NCI-H1417 (cell line): ENCODE results near the gene IMMP2L.
A peak's percentile ranks its signal among the peaks of the same experiment; 100 is the strongest.

ENCODE experiments used
- DNase-seq, 3 experiments: peaks; one replicate each; lab custom pipeline; 2025; lab: John Stamatoyannopoulos, UW

IMMP2L gene

DNA sequence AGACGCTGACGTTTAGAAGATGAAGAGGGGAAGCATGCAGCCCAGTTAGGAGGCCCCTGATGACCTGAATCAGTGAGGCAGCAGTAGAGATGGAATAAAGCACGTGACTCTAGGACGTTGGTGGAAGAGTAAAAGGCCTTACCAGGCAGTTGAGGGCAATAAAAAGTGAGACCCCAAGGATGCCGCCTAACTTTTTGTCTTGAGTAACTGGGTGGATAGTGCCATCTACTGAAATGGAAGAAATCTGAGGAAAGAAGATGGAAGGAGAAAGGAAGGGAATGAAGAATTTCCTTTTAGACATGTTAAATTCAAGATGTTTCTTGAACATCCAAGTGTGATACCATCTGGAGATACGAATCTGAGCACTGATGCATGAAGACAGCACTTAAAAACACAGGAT lies 691.4 kb downstream of the IMMP2L start:
- DNase-seq = no peak

DNA sequence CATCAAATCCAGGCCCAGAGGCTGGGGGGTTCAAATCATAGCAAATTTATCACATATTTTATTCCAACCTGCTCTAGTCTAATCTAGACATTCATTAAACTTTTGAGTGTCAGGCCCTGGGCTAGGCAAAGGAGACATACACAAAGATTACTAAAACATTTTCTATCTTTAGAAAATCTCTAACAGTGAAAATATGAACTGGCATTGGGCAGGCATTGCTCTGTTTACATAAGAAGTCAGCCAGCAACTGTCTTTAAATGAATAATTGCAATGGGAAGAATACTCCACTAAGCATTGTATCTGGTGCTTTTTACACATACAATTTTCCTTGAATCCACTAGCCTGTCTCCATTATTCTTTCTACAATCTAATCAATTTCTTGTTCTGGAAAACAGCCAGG lies 693.8 kb downstream of the IMMP2L start:
- DNase-seq = peak in 1 of 3 experiments; percentile 46

DNA sequence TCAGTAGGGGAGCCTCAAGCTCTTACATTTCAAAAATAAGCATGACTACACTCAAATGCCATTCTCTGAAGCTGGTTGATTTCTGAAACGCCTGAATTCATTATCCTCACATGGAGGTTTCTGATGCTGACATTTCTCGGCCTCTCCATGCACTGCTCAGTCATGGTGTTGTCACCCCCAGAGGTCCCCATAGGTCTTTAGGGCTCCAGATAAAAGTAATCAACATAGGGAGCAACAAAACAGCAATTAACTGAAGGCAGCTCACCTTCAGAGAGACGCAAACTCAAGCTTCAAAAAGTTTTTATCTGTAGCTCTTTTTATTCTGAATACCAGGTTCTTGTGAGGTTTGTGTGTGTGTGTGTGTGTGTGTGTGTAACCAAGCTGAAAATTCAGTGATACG lies 694.5 kb downstream of the IMMP2L start:
- no peak for DNase-seq

DNA sequence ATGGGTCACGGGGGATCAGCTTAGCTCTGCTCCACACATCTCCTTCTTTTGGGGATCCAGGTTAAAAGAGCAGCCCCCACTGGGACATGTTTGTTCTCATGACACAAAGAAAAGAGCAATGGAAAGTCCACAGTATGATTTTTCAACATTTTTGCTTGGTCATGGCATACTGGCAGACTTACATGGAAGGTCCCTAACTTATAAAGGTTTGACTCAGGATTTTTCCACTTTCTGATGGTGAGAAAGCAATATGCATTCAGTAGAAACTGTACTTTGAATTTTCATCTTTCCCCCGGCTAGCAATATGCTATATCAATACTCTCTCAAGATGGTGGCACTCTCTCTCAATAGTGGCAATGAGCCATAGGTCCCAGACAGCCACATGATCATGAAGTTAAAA lies 699.0 kb downstream of the IMMP2L start:
- no peak for DNase-seq

DNA sequence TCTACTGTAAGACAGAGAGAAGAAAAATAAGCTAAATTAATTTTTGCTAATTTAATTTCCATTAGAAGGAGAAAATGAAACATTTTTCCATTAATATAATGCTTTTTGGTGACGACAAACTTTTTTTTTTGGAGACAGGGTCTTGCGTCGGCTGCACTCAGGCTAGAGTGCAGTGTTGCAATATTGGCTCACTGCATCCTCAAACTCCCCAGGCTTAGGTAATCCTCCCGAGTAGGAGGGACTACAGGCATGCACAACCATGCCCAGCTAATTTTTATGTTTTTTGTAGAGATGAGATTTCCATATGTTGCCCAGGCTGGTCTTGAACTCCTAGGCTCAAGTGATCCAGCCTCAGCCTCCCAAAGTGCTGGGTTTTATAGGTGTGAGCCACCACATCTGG lies 701.1 kb downstream of the IMMP2L start:
- no peak for DNase-seq

DNA sequence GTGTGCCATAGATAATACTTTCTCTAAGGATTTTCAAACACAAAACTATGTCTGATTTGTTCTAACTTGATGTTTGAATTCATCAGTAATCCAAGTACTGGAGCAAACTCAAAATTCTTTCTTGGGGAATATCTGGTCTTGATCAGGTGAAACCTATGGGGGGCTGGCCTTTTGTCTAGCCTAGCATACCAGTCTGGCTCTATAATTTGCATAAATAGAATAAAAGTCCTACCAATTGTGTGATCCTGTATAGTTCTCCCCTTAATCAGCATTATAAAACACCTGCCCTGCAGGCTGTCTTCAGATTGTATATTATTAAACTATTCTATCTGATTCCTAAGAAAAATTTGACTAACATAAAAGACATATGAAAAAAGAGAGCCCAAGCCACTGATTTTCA lies 705.2 kb downstream of the IMMP2L start:
- no peak for DNase-seq

DNA sequence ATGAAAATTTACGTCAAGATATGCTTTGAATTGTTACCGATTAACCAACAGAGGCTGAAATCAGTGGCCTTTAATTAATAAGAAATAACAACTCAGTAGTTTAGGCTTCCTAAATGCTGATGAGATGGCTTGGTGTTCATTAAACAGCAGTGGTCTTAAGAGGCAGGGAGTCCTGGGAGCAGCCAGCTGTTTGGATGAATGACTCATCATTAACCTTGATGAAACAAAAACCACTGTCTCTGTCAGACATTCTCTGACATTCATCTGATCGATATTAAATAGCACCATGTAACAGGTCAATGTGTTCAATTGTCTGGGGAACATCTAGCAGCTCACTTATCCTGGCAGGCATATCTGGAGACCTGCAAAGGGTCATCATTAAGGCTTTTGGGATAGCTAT lies 705.6 kb downstream of the IMMP2L start:
- DNase-seq = peak in 1 of 3 experiments; percentile 21

DNA sequence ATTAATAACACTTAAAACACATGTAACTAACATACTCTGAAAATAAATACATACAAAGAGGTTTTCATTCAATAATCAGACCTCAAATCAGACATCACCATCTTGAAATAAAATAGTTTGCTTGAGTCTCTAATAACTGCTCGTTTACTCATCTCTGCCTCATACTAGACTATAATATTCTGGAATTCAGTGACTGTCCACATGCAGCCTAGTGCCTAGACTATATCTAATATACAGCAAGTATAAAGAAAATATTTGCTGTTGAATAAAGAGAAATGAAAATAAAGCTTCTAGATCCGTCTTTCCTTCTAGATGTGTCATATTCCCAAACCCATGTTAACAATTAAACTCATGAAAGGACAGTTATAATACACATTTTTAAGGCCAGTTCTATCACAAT lies 707.6 kb downstream of the IMMP2L start:
- no peak for DNase-seq

DNA sequence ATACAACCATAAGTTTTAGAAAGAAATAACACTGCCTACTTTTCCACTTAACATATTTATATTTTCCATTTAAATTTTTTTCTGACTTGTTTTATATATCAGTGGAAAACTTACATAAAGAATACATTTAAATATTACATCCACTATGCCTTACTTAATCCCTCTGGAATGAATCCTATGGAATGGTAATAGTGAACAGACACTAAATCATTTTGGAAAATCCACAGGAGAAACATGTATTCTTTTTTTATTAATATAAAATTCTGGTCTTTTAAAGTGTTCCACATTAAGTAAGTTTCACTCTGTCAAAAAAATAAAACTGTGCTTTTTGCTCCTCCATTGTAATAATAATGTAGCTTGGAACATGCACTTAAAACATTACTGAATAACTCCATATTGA lies 708.1 kb downstream of the IMMP2L start:
- DNase-seq = no peak

DNA sequence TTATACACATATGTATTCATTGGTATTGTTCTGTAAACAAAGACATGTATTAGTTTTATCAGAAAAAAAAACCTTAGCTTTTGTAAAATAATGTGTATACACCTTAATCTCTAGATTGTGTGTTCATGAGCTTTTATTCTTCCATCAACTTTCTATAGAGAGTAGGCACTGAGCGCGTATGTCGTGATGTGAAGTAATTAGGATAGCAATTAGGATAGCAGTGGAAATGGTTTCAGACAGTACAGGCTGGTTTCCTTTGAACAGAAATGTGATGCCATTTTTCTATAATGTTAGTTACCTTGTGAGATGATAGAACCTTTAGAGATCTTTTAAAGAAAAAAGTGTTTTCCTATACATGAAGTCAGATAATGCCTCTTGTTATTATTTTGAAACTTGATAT lies 709.0 kb downstream of the IMMP2L start:
- DNase-seq = no peak

DNA sequence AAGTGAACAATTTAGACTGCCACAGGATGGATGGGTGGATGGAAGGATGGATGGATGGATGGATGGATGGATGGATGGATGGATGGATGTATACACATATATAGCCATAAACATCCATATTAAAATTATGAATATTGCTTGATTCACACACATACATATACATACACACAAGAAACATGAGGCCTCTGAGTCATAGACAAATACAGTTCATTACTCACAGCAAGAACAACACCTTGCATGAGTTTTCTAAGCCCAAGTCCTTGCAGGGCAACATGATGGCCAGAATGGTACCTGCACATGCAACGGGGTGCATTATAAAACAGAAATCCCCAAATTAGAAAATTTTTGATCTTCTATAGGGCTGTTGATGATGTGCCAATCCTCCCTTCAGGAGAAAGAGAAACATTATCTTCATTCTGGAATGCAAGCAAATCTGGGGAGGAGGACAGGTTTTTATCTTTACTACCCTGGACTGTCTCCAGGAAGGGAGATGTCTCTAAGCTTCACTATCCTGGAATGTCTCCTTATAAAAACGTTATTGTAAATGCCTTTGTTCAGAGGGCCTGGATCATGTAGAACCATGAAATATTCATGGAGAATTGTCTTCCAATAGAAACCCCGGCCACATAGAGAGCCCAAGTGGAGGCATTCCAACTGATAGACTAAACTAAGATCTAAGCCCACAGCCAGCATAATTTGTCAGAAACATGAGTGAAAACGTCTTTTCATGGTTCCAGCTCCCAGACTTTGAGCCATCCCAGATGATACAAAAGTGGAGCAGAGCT lies 709.9 kb downstream of the IMMP2L start:
- no peak for DNase-seq

DNA sequence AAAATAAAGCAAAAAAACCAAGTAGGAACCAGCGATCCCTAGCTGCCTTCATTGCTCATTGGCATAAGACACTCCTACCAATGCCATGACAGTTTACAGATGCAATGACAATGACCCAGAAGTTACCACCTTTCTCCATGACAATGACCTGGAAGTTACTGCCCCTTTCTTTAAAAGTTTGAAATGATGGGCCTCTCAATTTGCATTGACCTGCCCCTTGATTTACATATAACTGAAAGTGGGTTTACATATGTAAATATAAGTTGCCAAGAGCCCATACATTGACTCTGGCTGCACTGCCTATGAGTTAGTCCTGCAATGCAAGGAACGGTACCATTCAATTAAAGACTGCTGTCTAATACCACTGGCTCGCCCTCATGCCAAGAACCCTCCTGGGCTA lies 712.1 kb downstream of the IMMP2L start:
- no peak for DNase-seq

DNA sequence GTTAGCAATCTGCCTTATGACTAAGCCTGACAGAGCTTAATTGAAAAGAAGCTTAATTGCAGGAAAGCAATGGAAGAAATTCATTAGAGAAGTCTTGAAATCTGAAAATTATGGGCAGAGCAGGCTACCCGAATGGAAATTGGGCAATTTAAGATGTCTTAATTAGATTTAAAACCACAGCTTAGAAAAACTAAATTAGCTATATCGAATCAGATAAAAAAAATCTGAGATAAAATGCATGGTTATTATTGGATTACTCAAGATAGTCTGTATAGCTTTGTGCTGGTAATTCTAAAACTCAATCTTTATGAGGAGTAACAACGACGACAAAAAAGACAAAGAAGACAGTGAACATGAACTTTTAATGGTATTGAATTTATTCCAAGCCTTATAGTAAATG lies 719.5 kb downstream of the IMMP2L start:
- DNase-seq = no peak

DNA sequence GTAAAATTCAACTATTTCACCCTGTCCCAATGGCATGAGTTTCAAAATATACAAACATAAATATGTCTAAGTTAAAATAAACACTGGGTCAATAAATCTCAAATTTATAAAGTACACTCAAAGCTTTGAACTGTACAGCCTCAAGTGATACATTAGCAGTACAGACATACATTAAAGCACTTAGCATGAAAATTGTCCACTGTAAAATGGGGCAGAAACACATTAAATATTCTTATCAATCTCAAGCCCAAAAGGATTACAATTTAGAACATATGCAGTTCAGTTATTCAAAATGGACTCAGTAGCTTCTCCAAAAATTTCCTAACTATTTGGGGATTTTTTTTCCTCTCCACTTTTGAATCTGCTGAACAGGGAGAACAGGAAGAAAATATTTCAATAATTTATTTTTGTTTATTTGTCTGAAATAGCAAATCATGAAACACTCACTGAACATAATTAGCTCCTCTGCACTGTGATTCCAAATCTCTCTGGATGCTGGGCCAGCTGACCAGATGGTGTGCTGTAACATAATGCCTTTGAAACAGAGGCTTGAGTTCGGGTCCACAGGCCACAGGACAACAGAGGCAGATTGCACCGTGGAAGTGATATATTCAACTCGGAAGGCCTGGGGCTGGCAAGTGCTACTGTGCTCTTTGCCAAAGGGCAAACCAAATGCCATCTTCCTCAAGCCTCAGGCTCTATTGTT lies 720.3 kb downstream of the IMMP2L start:
- DNase-seq = peak in 2 of 3 experiments; percentile 15 to 24

DNA sequence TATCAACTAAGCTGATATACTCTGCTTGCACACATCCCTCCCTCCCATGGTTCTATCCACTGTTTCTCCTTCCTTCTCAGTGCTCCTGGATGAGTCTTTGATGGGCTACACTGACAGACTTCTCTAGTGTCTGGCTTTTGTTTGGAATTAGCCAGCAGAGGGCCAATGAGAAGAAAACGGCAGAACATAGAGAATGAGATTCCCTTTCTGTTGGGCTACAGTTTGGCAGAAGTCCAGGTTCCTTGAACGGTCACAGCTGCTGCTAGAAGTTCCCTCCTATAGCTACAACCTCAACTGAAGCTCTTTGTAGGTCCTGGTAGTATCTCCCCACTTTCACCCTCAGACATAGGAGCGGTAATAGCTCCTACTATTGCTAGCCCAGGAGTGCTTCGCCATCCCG lies 722.4 kb downstream of the IMMP2L start:
- peak; percentile 29 to 84 (median 72) for DNase-seq

DNA sequence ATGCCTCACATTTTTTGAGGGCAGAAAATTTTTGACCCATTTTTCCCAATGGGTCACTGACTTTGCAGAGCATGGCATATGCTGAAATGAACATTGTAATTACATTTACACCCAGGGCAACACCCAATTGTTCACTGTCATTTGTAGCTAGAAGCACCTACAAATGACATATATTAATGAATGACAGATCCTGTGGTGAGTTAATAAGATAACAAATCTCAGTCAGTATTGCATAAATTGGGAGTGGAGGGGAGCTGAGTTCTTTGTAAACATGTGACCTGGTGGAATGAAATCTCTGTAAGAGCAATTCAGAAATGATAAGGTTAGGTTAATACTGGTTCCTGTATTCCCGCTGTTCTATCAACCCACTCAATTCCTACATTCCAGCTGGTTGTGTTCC lies 726.4 kb downstream of the IMMP2L start:
- peak in 1 of 3 experiments; percentile 62 for DNase-seq

DNA sequence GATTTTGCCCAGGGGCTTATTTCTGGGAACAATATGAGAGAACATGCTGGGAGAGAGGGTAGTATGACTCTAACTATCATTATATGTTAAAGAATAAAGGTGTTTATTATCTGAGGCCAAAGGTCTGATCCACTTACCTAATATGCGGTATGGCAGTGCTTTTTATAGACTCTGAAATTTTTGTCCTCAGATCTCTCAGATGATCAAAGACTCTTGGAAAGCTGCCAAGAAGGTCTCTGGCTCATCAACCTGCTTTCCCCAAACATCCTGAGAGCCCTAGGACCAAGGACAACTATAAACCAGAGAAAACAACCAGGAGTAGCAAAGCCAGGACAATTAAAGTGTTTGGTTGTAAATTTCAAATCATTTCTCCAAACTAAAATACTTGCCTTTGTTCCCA lies 727.1 kb downstream of the IMMP2L start:
- DNase-seq = peak; percentile 64 to 93 (median 78)

DNA sequence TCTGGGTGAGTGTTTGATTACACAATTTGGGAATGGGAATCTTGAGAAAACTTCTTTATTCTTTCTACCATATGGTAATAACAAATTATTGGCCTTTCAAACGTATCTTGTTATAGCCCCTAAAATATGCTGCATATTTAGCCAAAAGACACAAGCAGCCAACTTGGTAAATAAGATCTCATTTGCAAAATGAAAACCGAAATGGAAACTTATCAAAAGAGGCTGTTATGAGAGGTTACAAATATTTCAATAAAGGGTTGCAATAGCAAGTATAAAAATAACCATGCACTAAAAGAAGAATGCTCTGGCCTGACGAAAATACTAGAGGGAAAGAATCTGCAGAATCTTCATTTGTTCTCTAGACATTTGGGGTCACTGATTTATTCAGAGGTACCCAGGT lies 730.9 kb downstream of the IMMP2L start:
- DNase-seq = no peak

DNA sequence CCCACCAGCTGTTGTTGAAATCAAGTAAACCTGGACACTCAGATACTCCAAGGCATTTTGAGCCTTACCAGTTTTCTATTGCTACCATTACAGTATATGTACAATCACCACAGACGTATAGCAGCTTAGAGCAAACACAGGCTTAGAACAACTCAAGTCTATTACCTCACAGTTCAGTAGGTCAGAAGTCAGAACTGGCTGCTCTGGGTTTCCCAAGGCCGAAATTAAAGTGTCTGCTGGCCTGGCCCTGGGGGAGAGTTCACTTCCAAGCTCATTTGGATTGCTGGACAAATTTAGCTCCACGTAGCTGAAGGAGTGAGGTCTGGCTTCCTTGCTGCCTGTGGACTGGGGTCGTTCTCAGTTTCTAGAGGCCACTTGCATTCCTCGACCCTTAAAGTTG lies 731.5 kb downstream of the IMMP2L start:
- no peak for DNase-seq

DNA sequence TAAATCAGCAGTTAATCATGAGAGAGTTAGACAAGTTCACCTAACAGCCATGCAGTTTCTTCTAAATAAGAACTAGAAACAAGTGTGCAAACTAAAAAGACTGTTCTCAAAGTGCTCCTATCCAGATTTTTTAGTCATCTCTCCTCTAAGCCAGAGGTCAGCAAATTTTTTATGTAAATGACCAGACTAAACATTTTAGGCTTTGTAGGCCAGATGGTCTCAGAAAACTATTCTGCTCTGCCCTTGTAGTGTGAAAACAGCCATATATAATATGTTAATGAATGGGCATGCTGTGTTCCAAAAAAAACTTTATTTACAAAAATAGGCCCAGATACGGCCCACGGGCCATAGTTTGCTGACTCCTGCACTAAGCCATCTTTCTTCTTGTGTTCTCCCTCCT lies 734.4 kb downstream of the IMMP2L start:
- no peak for DNase-seq

DNA sequence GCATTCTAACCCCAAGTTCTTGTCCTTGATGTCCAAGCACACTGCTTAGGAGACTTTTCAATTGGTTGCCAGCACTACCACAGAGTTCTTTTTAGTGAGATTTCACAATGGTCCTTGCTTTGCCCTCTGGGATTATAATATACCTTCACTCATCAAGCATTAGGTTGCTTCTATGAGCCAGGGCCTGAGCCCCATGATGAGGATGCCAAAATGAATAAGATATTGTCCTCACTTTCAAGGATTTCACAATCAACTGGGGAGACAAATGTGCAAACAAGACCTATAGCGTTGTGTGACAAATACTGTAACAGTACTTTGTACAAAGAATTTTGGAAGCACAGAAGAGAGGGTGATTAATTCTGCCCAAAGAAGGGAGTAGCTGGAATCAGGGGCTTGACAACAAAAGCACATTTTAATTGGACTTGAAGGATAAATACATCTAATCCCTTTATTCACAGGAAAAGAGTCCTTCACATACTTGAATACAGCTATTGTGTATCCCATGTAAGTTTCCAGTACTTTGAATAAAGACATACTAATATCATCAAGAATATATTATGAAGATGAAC lies 734.9 kb downstream of the IMMP2L start:
- DNase-seq = no peak

DNA sequence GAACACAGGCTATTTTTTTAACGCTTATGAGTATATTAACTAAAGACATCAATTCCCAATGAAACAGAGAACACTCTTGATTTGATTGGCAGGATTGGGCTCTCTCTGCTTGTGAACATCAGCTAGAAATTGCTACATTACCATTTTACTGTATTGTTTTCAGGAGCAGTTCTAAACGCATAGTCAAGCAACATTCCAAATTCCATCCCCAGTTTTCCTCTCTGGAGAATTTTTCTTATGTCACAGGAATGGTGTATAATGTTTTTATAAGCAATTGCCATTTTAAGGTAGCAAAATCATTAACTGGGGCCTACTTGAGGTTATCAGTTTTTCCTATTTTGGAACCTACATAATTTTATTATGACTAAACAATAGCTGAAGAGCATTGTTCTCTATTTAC lies 748.3 kb downstream of the IMMP2L start:
- DNase-seq = no peak

DNA sequence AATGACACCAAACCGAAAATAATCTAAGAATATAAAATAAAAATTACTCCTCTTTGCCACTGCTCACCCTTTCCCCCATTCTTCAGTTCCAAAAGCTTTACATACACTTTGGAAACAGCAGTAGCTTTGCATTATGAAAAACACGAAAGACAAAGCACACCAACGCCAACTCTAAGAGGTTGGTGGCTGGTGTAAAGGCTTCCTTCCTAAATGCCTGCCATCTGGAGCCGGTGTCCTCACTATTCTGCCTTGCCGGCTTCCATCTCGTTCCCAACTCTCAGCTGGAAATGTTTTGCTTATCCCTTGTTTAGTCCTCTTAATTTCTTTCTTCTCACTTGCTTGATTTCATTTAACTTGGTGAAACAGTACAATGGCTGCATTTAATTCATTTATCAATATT lies 752.5 kb downstream of the IMMP2L start:
- DNase-seq = no peak
